ENCODE data around the gene MTMR12.

Gene MTMR12

DNA sequence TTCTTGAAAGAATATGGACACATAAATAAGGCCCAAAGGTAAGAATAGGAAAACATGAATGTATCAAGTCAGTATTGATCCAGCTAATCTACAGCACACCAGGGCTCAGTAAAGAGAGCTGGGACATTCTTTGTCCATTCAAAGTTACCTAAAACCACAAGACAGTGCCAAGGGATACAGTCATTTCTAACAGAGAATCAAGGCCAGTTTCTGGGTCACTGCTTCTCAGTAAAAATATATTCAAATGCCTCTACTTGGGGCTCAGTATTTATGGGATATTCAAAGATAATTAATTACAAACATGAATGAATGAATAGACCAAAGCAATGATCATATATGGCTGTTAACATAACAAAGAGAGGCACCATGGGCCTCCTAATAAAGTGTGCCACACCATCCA lies 34.9 kb downstream of the MTMR12 start:
- TF ChIP-seq EZH2phosphoT487 (IDR thresholded peaks at IDR 0.05; ENCODE audit: low read depth), result no peak
- TF ChIP-seq, protein P1, sequence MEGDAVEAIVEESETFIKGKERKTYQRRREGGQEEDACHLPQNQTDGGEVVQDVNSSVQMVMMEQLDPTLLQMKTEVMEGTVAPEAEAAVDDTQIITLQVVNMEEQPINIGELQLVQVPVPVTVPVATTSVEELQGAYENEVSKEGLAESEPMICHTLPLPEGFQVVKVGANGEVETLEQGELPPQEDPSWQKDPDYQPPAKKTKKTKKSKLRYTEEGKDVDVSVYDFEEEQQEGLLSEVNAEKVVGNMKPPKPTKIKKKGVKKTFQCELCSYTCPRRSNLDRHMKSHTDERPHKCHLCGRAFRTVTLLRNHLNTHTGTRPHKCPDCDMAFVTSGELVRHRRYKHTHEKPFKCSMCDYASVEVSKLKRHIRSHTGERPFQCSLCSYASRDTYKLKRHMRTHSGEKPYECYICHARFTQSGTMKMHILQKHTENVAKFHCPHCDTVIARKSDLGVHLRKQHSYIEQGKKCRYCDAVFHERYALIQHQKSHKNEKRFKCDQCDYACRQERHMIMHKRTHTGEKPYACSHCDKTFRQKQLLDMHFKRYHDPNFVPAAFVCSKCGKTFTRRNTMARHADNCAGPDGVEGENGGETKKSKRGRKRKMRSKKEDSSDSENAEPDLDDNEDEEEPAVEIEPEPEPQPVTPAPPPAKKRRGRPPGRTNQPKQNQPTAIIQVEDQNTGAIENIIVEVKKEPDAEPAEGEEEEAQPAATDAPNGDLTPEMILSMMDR (IDR thresholded peaks at IDR 0.05; ENCODE audit: low read depth, low read length), result no peak
- no peaks in the 10 kb centered on the region for H4K20me1 ChIP-seq (ENCODE audit: insufficient read depth, low read length)
- no peak overlapping the region for H3K4me2 ChIP-seq (ENCODE audit: low read length)
- no peak overlapping the region for H3K27ac ChIP-seq (ENCODE audit: low read length)
- peaks cover 6% of the 10 kb centered on the region for H3K36me3 ChIP-seq (replicated peaks; ENCODE audit: low read depth, low read length)
- peaks cover 13% of the 10 kb centered on the region for H3K79me2 ChIP-seq (ENCODE audit: low read length)
- H3K4me1 ChIP-seq (ENCODE audit: low read length), result peaks cover 26% of the 10 kb centered on the region
- H3K4me3 ChIP-seq (ENCODE audit: low read length), result no peak overlapping the region
- no peaks in the 10 kb centered on the region for H3K9me3 ChIP-seq (ENCODE audit: insufficient read depth, low read length)
- no peaks in the 10 kb centered on the region for H3K27me3 ChIP-seq (ENCODE audit: low read depth, low read length)
- no peak overlapping the region for H2AFZ ChIP-seq (ENCODE audit: low read depth, low read length)
- no peak overlapping the region for H3K9ac ChIP-seq (ENCODE audit: low read length)

DNA sequence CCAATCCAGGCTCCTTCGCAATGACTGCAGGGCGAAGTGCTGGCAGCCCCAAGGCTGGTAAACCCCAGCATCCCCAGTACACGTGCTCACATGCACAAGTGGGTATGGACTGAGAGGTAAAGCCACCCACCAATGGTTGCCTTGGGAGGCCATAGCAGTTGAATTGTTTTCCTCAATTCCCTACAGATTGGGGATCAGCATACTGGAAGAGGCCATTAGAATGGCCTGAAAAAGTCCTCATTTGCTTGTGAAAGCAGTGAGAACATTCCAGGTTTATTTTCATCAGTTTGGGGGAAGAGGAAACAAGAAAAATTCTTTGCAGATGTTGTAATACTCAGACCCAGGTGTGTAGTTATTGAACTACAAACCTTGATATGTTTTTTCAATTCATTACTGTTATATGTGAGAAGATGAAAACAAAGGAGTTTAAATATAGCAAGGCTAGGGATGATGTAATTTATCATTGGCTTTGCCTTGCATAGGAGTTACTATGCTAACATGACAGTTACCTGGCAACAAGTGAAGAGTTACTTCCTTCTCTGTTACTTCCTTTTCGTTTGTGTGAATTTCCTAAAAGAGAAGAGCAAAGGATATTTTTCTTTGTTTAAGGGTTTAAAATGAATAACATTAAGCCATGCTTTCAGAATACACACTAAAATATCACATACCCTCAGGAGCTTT lies 36.4 kb downstream of the MTMR12 start:
- H3K36me3 ChIP-seq (replicated peaks; ENCODE audit: low read depth, low read length), result peaks cover 6% of the 10 kb centered on the region
- H3K4me3 ChIP-seq (ENCODE audit: low read length), result no peak overlapping the region
- TF ChIP-seq EZH2phosphoT487 (IDR thresholded peaks at IDR 0.05; ENCODE audit: low read depth), result no peak
- TF ChIP-seq, protein P1 (IDR thresholded peaks at IDR 0.05; ENCODE audit: low read depth, low read length), result no peak
- no peak overlapping the region for H3K4me2 ChIP-seq (ENCODE audit: low read length)
- no peak overlapping the region for H2AFZ ChIP-seq (ENCODE audit: low read depth, low read length)
- H4K20me1 ChIP-seq (ENCODE audit: insufficient read depth, low read length), result no peaks in the 10 kb centered on the region
- no peaks in the 10 kb centered on the region for H3K9me3 ChIP-seq (ENCODE audit: insufficient read depth, low read length)
- H3K27me3 ChIP-seq (ENCODE audit: low read depth, low read length), result no peaks in the 10 kb centered on the region
- H3K9ac ChIP-seq (ENCODE audit: low read length), result no peak overlapping the region
- H3K27ac ChIP-seq (ENCODE audit: low read length), result no peak overlapping the region
- H3K79me2 ChIP-seq (ENCODE audit: low read length), result peaks cover 12% of the 10 kb centered on the region
- H3K4me1 ChIP-seq (ENCODE audit: low read length), result peaks cover 26% of the 10 kb centered on the region

- peaks cover 9% of the 10 kb centered on the region for H3K79me2 ChIP-seq (ENCODE audit: low read length)
- H3K27ac ChIP-seq (ENCODE audit: low read length), result no peak overlapping the region
- peaks cover 26% of the 10 kb centered on the region for H3K4me1 ChIP-seq (ENCODE audit: low read length)
- no peaks in the 10 kb centered on the region for H4K20me1 ChIP-seq (ENCODE audit: insufficient read depth, low read length)
- no peak for TF ChIP-seq EZH2phosphoT487 (IDR thresholded peaks at IDR 0.05; ENCODE audit: low read depth)
- TF ChIP-seq, protein P1 (IDR thresholded peaks at IDR 0.05; ENCODE audit: low read depth, low read length), result no peak
- no peak overlapping the region for H3K9ac ChIP-seq (ENCODE audit: low read length)
- peaks cover 12% of the 10 kb centered on the region for H3K36me3 ChIP-seq (replicated peaks; ENCODE audit: low read depth, low read length)
- no peak overlapping the region for H3K4me3 ChIP-seq (ENCODE audit: low read length)
- H3K27me3 ChIP-seq (ENCODE audit: low read depth, low read length), result no peaks in the 10 kb centered on the region
- H3K4me2 ChIP-seq (ENCODE audit: low read length), result no peak overlapping the region
- no peaks in the 10 kb centered on the region for H3K9me3 ChIP-seq (ENCODE audit: insufficient read depth, low read length)
- no peak overlapping the region for H2AFZ ChIP-seq (ENCODE audit: low read depth, low read length)
Observed at GRCh38 chr5:32275396-32275741, 37.4 kb downstream of the MTMR12 start.

GRCh38 chr5:32274548-32275395 lies 38.0 kb downstream of the MTMR12 start:
- peaks cover 17% of the 10 kb centered on the region for H3K36me3 ChIP-seq (replicated peaks; ENCODE audit: low read depth, low read length)
- H3K79me2 ChIP-seq (ENCODE audit: low read length), result peaks cover 7% of the 10 kb centered on the region
- no peaks in the 10 kb centered on the region for H4K20me1 ChIP-seq (ENCODE audit: insufficient read depth, low read length)
- no peak overlapping the region for H3K4me3 ChIP-seq (ENCODE audit: low read length)
- no peak overlapping the region for H2AFZ ChIP-seq (ENCODE audit: low read depth, low read length)
- no peaks in the 10 kb centered on the region for H3K27me3 ChIP-seq (ENCODE audit: low read depth, low read length)
- TF ChIP-seq EZH2phosphoT487 (IDR thresholded peaks at IDR 0.05; ENCODE audit: low read depth), result no peak
- TF ChIP-seq, protein P1 (IDR thresholded peaks at IDR 0.05; ENCODE audit: low read depth, low read length), result no peak
- H3K4me2 ChIP-seq (ENCODE audit: low read length), result no peak overlapping the region
- peaks cover 24% of the 10 kb centered on the region for H3K4me1 ChIP-seq (ENCODE audit: low read length)
- no peak overlapping the region for H3K27ac ChIP-seq (ENCODE audit: low read length)
- no peaks in the 10 kb centered on the region for H3K9me3 ChIP-seq (ENCODE audit: insufficient read depth, low read length)
- H3K9ac ChIP-seq (ENCODE audit: low read length), result no peak overlapping the region

Measured in OCI-LY3 (cell line).